Measurements from ENCODE around the gene KLK10. TPM values are rescaled to one million over a fixed set of nuclear protein-coding genes. Genes with fewer than 3 reads are reported as not detected.

Gene KLK10
- total RNA-seq, 1 experiment from 2014 or later: 33.6 TPM

Other genes with a start within 250 kb of the KLK10 start
- gene GPR32, start 249.2 kb downstream of the KLK10 start, total RNA-seq (2021; ENCODE audit: unreplicated experiment): not detected
- gene ACP4, start 229.3 kb downstream of the KLK10 start, total RNA-seq (2021; ENCODE audit: unreplicated experiment): not detected
- gene KLK1, start 195.9 kb downstream of the KLK10 start, total RNA-seq (2021; ENCODE audit: unreplicated experiment): 3.3 TPM
- gene KLK15, start 186.1 kb downstream of the KLK10 start, total RNA-seq (2021; ENCODE audit: unreplicated experiment): not detected
- not detected for gene KLK3, start 164.8 kb downstream of the KLK10 start, total RNA-seq (2021; ENCODE audit: unreplicated experiment)
- gene KLK2, start 146.3 kb downstream of the KLK10 start, total RNA-seq (2021; ENCODE audit: unreplicated experiment): not detected
- gene KLK4, start 108.3 kb downstream of the KLK10 start, total RNA-seq (2021; ENCODE audit: unreplicated experiment): 0.84 TPM
- gene KLK5, start 66.7 kb downstream of the KLK10 start, total RNA-seq (2021; ENCODE audit: unreplicated experiment): 1.2 TPM
- gene KLK6, start 50.1 kb downstream of the KLK10 start, total RNA-seq (2021; ENCODE audit: unreplicated experiment): 40.5 TPM
- 30.5 TPM for gene KLK7, start 35.8 kb downstream of the KLK10 start, total RNA-seq (2021; ENCODE audit: unreplicated experiment)
- 92.8 TPM for gene KLK8, start 18.1 kb downstream of the KLK10 start, total RNA-seq (2021; ENCODE audit: unreplicated experiment)
- not detected for gene KLK11, start 6.9 kb upstream of the KLK10 start, total RNA-seq (2021; ENCODE audit: unreplicated experiment)
- not detected for gene KLK12, start 15.3 kb upstream of the KLK10 start, total RNA-seq (2021; ENCODE audit: unreplicated experiment)
- gene KLK13, start 45.4 kb upstream of the KLK10 start, total RNA-seq (2021; ENCODE audit: unreplicated experiment): 3.2 TPM
- 0.76 TPM for gene KLK14, start 63.2 kb upstream of the KLK10 start, total RNA-seq (2021; ENCODE audit: unreplicated experiment)
- gene CTU1, start 88.7 kb upstream of the KLK10 start, total RNA-seq (2021; ENCODE audit: unreplicated experiment): 14.0 TPM
- not detected for gene SIGLEC9, start 105.2 kb upstream of the KLK10 start, total RNA-seq (2021; ENCODE audit: unreplicated experiment)
- not detected for gene SIGLEC7, start 122.6 kb upstream of the KLK10 start, total RNA-seq (2021; ENCODE audit: unreplicated experiment)
- gene CD33, start 205.4 kb upstream of the KLK10 start, total RNA-seq (2021; ENCODE audit: unreplicated experiment): 3.1 TPM
- not detected for gene SIGLECL1, start 231.4 kb upstream of the KLK10 start, total RNA-seq (2021; ENCODE audit: unreplicated experiment)